Subcutaneous abdominal adipose tissue (tissue), 5 donors: ENCODE results near the gene RALGAPB.
"Not testable (repeated sequence)": the region's sequence is repeated elsewhere in the genome, so short reads cannot be mapped to it uniquely, and the experiment has no call there.

ENCODE experiments used
- H3K27ac ChIP-seq: one replicate; pipeline ENCODE4 v1.7.0; 2013; ENCODE audit warnings: low read depth, mild to moderate bottlenecking, inconsistent platforms, low read length, moderate library complexity
- H3K27me3 ChIP-seq, 5 donors: one replicate each; pipeline ENCODE4 v1.7.0; 2013; ENCODE audit warnings: low read length in 5 of 5, inconsistent platforms in 1 of 5; ENCODE audit not compliant: control insufficient read depth in 5 of 5, insufficient read depth in 4 of 5
- H3K36me3 ChIP-seq, 5 donors: one replicate each; pipeline ENCODE4 v1.7.0; 2013; ENCODE audit warnings: low read length in 5 of 5; ENCODE audit not compliant: control insufficient read depth in 5 of 5, insufficient read depth in 5 of 5
- H3K4me1 ChIP-seq, 5 donors: one replicate each; pipeline ENCODE4 v1.7.0; 2013; ENCODE audit warnings: low read length in 5 of 5, mild to moderate bottlenecking in 3 of 5, moderate library complexity in 1 of 5; ENCODE audit not compliant: control insufficient read depth in 5 of 5, insufficient read depth in 5 of 5
- H3K4me3 ChIP-seq, 5 donors: one replicate each; pipeline ENCODE4 v1.7.0; 2013; ENCODE audit warnings: low read length in 5 of 5, low read depth in 1 of 5
- H3K9ac ChIP-seq, 5 donors: one replicate each; pipeline ENCODE4 v1.7.0; 2013; ENCODE audit warnings: low read length in 5 of 5, mild to moderate bottlenecking in 4 of 5, moderate library complexity in 3 of 5
- H3K9me3 ChIP-seq, 5 donors: one replicate each; pipeline ENCODE4 v1.7.0; 2013; ENCODE audit warnings: low read length in 5 of 5; ENCODE audit not compliant: control insufficient read depth in 5 of 5
- donor health status: healthy.
- donor health status: healthy.
- donor health status: healthy.
- donor health status: healthy.
- donor health status: healthy.

RALGAPB gene

GRCh38 chr20:38432870-38433269 lies 39.8 kb upstream of the RALGAPB start:
- not testable (repeated sequence) for H3K4me3 ChIP-seq, H3K9ac ChIP-seq, H3K27me3 ChIP-seq, H3K9me3 ChIP-seq, H3K27ac ChIP-seq
- Histone ChIP-seq H3K36me3 (peaks cover 0 to 58% (median 54%) of the 10 kb centered on the region in 5 donors), H3K4me1 (peaks cover 6 to 37% (median 24%) of the 10 kb centered on the region in 5 donors)

GRCh38 chr20:38433304-38433972 lies 39.2 kb upstream of the RALGAPB start:
- Histone ChIP-seq H3K4me3 (peak overlapping the region; percentile 78 to 90 (median 85)), H3K4me1 (peaks cover 6 to 37% (median 24%) of the 10 kb centered on the region in 5 donors), H3K9ac (peak overlapping the region; percentile 87 to 93 (median 89)), H3K36me3 (peaks cover 0 to 53% (median 48%) of the 10 kb centered on the region in 5 donors), H3K27ac (no peak overlapping the region), H3K27me3 (no peaks in the 10 kb centered on the region), H3K9me3 (no peaks in the 10 kb centered on the region)

- peak overlapping the region; percentile 86 for H3K27ac ChIP-seq
- H3K9me3 ChIP-seq, result no peaks in the 10 kb centered on the region
- peaks cover 4 to 37% (median 24%) of the 10 kb centered on the region in 5 donors for H3K4me1 ChIP-seq
- peaks cover 0 to 44% (median 39%) of the 10 kb centered on the region in 5 donors for H3K36me3 ChIP-seq
- peak overlapping the region; percentile 87 to 93 (median 89) for H3K9ac ChIP-seq
- peaks cover 0 to 2% (median 0%) of the 10 kb centered on the region in 5 donors for H3K27me3 ChIP-seq
- H3K4me3 ChIP-seq, result peak overlapping the region; percentile 78 to 90 (median 85)
Observed at GRCh38 chr20:38434301-38434741, 38.3 kb upstream of the RALGAPB start.

GRCh38 chr20:38434770-38435554 lies 37.7 kb upstream of the RALGAPB start, which contains the start of gene SNHG17:
SNHG17 (minus strand) TSS chr20:38435328.
- Histone ChIP-seq H3K36me3 (peaks cover 0 to 37% (median 33%) of the 10 kb centered on the region in 5 donors), H3K4me3 (peak within 1 kb of the TSS; percentile 78 to 90 (median 85)), H3K9ac (peak within 1 kb of the TSS; percentile 87 to 93 (median 89)), H3K27me3 (peaks cover 0 to 2% (median 0%) of the 10 kb centered on the region in 5 donors), H3K9me3 (no peaks in the 10 kb centered on the region), H3K27ac (peak within 1 kb of the TSS; percentile 86), H3K4me1 (peaks cover 4 to 37% (median 24%) of the 10 kb centered on the region in 5 donors)

GRCh38 chr20:38435555-38435939 lies 37.1 kb upstream of the RALGAPB start:
- Histone ChIP-seq H3K4me1 (peaks cover 4 to 37% (median 24%) of the 10 kb centered on the region in 5 donors), H3K4me3 (peak overlapping the region in 3 of 5 donors; percentile 81 to 90 (median 88)), H3K27me3 (peaks cover 0 to 2% (median 0%) of the 10 kb centered on the region in 5 donors), H3K9me3 (no peaks in the 10 kb centered on the region), H3K27ac (peak overlapping the region; percentile 86), H3K36me3 (peaks cover 0 to 33% (median 32%) of the 10 kb centered on the region in 5 donors), H3K9ac (no peak overlapping the region)

- Histone ChIP-seq H3K27ac (no peak overlapping the region), H3K27me3 (peaks cover 0 to 2% (median 0%) of the 10 kb centered on the region in 5 donors), H3K9ac (no peak overlapping the region), H3K4me1 (peaks cover 4 to 25% (median 19%) of the 10 kb centered on the region in 5 donors), H3K36me3 (peaks cover 0 to 10% (median 9%) of the 10 kb centered on the region in 5 donors), H3K9me3 (no peaks in the 10 kb centered on the region), H3K4me3 (no peak overlapping the region)
Observed at GRCh38 chr20:38437796-38438195, 34.8 kb upstream of the RALGAPB start.

- H3K4me1 ChIP-seq, H3K27ac ChIP-seq, H3K9me3 ChIP-seq, H3K4me3 ChIP-seq, H3K36me3 ChIP-seq, H3K27me3 ChIP-seq, H3K9ac ChIP-seq: not testable (repeated sequence)
Observed at GRCh38 chr20:38441110-38441509, 31.5 kb upstream of the RALGAPB start.

- H3K27me3 ChIP-seq, result peaks cover 0 to 2% (median 0%) of the 10 kb centered on the region in 5 donors
Observed at GRCh38 chr20:38441916-38442315, 30.7 kb upstream of the RALGAPB start.

GRCh38 chr20:38445381-38445796 lies 27.3 kb upstream of the RALGAPB start:
- H3K4me3 ChIP-seq, result no peak overlapping the region
- no peaks in the 10 kb centered on the region for H3K27me3 ChIP-seq
- H3K4me1 ChIP-seq, result peaks cover 0 to 24% (median 18%) of the 10 kb centered on the region in 5 donors
- no peaks in the 10 kb centered on the region for H3K9me3 ChIP-seq
- no peak overlapping the region for H3K9ac ChIP-seq
- H3K27ac ChIP-seq, result no peak overlapping the region
- peaks cover 0 to 23% (median 21%) of the 10 kb centered on the region in 5 donors for H3K36me3 ChIP-seq

More at GRCh38 chr20:38441916-38442315, 30.7 kb upstream of the RALGAPB start:
- Histone ChIP-seq H3K4me1 (peaks cover 0 to 9% (median 3%) of the 10 kb centered on the region in 5 donors), H3K36me3 (no peaks in the 10 kb centered on the region), H3K27ac (no peak overlapping the region), H3K4me3 (no peak overlapping the region), H3K9ac (no peak overlapping the region), H3K9me3 (no peaks in the 10 kb centered on the region)
